ENCODE results near the gene SOX10.

DNA sequence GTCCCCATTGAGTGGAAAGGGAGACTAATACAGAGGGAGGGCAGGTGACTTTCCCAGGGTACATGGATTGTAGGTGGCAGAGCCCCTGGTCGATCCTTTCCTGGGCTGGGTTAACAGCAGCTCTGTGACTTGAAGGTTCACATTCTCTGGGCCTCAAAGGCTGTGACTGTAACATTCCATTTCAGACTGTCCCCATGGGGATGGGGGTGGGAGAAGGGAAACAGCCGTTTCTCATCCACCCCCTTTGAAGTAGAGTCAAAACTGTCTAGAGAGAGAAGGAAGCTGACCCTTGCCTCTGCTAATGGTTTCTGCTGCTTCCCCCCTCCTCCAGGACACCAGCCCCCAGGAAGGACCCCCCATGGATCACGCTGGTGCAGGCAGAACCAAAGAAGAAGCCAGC, 59.0 kb downstream of the SOX10 start:
- TF ChIP-seq, protein P1, sequence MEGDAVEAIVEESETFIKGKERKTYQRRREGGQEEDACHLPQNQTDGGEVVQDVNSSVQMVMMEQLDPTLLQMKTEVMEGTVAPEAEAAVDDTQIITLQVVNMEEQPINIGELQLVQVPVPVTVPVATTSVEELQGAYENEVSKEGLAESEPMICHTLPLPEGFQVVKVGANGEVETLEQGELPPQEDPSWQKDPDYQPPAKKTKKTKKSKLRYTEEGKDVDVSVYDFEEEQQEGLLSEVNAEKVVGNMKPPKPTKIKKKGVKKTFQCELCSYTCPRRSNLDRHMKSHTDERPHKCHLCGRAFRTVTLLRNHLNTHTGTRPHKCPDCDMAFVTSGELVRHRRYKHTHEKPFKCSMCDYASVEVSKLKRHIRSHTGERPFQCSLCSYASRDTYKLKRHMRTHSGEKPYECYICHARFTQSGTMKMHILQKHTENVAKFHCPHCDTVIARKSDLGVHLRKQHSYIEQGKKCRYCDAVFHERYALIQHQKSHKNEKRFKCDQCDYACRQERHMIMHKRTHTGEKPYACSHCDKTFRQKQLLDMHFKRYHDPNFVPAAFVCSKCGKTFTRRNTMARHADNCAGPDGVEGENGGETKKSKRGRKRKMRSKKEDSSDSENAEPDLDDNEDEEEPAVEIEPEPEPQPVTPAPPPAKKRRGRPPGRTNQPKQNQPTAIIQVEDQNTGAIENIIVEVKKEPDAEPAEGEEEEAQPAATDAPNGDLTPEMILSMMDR (tag by site-specific recombination; IDR thresholded peaks at IDR 0.05): no peak
- TF ChIP-seq ZNF146 (tag by site-specific recombination; IDR thresholded peaks at IDR 0.05) (no peak), INSM2 (tag by site-specific recombination; IDR thresholded peaks at IDR 0.05) (no peak), ZNF223 (tag by site-specific recombination; IDR thresholded peaks at IDR 0.05) (no peak), KLF16 (tag by site-specific recombination; IDR thresholded peaks at IDR 0.05) (no peak), GLIS2 (tag by site-specific recombination; IDR thresholded peaks at IDR 0.05) (0 out of 2 replicates have a peak, but pooled peaks have one; percentile 22), ZNF580 (tag by site-specific recombination; IDR thresholded peaks at IDR 0.05) (no peak), TCF7L2 (IDR thresholded peaks at IDR 0.05; ENCODE audit: borderline replicate concordance, low read depth, low read length) (no peak), ZNF274 (IDR thresholded peaks at IDR 0.05; ENCODE audit: low read length) (no peak), ZNF274 (tag by site-specific recombination; IDR thresholded peaks at IDR 0.05; ENCODE audit: borderline replicate concordance) (no peak)
- TF ChIP-seq, protein P2, sequence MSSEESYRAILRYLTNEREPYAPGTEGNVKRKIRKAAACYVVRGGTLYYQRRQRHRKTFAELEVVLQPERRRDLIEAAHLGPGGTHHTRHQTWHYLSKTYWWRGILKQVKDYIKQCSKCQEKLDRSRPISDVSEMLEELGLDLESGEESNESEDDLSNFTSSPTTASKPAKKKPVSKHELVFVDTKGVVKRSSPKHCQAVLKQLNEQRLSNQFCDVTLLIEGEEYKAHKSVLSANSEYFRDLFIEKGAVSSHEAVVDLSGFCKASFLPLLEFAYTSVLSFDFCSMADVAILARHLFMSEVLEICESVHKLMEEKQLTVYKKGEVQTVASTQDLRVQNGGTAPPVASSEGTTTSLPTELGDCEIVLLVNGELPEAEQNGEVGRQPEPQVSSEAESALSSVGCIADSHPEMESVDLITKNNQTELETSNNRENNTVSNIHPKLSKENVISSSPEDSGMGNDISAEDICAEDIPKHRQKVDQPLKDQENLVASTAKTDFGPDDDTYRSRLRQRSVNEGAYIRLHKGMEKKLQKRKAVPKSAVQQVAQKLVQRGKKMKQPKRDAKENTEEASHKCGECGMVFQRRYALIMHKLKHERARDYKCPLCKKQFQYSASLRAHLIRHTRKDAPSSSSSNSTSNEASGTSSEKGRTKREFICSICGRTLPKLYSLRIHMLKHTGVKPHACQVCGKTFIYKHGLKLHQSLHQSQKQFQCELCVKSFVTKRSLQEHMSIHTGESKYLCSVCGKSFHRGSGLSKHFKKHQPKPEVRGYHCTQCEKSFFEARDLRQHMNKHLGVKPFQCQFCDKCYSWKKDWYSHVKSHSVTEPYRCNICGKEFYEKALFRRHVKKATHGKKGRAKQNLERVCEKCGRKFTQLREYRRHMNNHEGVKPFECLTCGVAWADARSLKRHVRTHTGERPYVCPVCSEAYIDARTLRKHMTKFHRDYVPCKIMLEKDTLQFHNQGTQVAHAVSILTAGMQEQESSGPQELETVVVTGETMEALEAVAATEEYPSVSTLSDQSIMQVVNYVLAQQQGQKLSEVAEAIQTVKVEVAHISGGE (tag by site-specific recombination; conservative IDR thresholded peaks at IDR 0.05; ENCODE audit: low read depth): no peak
